ENCODE measurements around the gene FSHR.

GRCh38 chr2:48939232-48939631 lies 215.1 kb downstream of the FSHR start:
- TF ChIP-seq CTCF (IDR thresholded peaks at IDR 0.05) (no peak), EP300 (IDR thresholded peaks at IDR 0.05) (no peak), POLR2A (IDR thresholded peaks at IDR 0.05) (no peak)
